ENCODE measurements around the gene GPATCH3. TPM values are rescaled to one million over a fixed set of nuclear protein-coding genes. Genes with fewer than 3 reads are reported as not detected.
A peak's percentile ranks its signal among the peaks of the same experiment; 100 is the strongest.
"Not testable (repeated sequence)": the region's sequence is repeated elsewhere in the genome, so short reads cannot be mapped to it uniquely, and the experiment has no call there.

Gene GPATCH3
- total RNA-seq, 4 donors from 2014 or later = 5.4 to 13.6 (median 10.6) TPM

DNA sequence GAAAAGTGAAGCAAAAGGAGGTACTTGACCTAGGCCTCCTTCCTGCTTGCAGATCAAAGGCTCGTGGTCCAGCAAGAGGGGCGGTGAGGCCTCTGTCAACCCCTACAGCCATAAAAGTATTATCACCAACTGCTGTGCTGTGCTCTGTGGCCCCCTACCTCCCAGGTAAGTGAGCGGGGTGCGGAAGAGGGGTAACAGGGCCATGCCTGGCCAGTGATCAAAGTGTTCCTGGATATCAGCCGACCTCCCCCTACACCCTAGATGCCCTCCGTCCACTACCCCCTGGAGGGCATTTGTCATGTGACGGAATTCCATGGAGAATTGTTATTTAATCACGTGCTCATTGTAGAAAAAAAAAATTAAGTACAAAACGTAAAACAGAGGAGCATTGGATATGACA is 47.6 kb downstream of the GPATCH3 start:
- ATAC-seq (ENCODE audit: low FRiP score) = no peak
- no peak for DNase-seq (ENCODE audit: low spot score)
- TF ChIP-seq, protein P1, sequence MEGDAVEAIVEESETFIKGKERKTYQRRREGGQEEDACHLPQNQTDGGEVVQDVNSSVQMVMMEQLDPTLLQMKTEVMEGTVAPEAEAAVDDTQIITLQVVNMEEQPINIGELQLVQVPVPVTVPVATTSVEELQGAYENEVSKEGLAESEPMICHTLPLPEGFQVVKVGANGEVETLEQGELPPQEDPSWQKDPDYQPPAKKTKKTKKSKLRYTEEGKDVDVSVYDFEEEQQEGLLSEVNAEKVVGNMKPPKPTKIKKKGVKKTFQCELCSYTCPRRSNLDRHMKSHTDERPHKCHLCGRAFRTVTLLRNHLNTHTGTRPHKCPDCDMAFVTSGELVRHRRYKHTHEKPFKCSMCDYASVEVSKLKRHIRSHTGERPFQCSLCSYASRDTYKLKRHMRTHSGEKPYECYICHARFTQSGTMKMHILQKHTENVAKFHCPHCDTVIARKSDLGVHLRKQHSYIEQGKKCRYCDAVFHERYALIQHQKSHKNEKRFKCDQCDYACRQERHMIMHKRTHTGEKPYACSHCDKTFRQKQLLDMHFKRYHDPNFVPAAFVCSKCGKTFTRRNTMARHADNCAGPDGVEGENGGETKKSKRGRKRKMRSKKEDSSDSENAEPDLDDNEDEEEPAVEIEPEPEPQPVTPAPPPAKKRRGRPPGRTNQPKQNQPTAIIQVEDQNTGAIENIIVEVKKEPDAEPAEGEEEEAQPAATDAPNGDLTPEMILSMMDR (IDR thresholded peaks at IDR 0.05) = no peak

DNA sequence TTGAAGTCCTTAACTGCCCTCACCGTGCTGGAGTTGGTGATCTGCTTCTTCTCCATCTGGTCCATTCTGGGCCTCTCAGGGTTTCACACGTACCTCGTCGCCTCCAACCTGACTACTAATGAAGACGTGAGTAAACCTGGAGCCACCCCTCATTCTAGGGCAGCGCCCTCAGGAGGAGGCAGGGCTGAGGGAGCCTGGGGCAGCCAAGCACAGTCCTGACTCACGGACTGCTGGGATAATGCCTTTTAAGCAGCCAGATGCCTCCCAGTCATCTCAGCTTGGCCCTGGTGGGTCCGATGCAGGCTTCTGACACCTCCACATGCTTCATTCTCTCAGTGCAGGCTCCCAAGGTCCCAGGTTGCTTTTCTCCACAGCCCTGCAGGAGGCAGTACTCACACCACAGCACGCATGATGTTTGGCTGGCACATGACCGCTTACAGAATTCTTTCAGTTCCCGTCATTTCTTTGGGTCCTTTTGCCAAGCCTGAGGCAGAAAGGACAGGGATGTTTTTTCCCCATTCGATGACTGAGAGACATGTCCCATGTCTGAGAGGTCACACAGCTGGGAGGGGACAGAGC is 49.1 kb downstream of the GPATCH3 start:
- DNase-seq (ENCODE audit: low spot score) = no peak
- ATAC-seq (ENCODE audit: low FRiP score) = no peak
- TF ChIP-seq, protein P1 (IDR thresholded peaks at IDR 0.05) = no peak

DNA sequence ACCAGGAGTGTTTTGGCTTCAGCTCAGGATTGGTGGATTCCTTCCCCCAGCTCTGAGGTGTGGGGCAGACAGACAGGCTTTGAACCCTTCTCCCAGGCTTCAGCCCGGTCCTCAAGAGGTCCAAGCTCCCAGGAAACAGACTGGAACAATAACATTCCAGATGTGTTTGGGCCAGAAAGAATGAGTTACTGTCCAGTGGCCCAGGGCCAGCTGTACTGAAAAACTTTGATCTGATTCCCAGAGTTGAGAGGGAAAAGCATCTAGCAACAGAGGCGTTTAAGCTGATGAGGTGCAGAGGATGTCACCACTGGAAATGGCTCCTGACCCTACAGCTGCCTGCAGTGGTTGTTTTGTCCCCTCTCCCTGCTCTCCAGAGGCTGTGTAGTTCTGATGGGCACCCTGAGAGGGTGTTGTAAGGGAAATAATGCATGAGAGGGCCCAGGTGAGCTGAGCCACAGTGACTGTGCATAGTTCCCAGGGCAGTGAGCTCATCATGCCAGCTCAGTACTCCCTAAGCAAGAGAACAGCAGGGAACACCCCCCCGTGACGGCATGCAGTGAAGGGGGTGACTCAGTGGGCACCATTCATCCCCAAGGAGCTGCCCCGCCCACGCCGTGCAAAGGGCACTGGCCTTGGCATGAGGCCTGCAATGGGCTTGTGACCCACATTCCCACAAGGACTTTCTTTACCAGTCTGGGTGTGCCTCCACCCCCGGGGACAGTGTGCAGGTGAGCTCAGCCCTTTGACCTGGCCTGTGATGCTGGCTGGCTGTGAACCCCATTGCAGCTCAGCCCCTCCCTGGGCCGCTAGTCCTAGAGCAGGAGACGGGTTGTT is 51.1 kb downstream of the GPATCH3 start:
- peak; percentile 90 for ATAC-seq (ENCODE audit: low FRiP score)
- TF ChIP-seq, protein P1 (IDR thresholded peaks at IDR 0.05) = no peak
- peak; percentile 49 for DNase-seq (ENCODE audit: low spot score)

DNA sequence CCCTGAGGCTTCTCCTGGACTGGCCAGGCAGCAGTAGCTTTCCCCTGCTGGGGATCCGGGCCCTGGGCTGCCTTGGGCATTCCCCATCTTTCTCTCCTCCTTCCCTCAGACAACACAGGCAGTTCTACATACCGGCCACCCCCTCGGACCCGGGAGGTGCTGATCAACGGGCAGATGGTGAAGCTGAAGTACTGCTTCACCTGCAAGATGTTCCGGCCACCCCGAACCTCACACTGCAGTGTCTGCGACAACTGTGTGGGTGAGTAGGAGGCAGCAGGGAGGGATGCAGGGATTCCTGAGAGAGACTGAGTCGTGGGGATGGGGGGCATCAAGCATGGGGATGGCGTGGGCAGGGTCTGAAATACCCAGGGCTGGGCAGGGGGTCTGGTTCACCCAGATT is 51.8 kb downstream of the GPATCH3 start:
- no peak for DNase-seq (ENCODE audit: low spot score)
- no peak for ATAC-seq (ENCODE audit: low FRiP score)
- TF ChIP-seq, protein P1 (IDR thresholded peaks at IDR 0.05) = no peak

DNA sequence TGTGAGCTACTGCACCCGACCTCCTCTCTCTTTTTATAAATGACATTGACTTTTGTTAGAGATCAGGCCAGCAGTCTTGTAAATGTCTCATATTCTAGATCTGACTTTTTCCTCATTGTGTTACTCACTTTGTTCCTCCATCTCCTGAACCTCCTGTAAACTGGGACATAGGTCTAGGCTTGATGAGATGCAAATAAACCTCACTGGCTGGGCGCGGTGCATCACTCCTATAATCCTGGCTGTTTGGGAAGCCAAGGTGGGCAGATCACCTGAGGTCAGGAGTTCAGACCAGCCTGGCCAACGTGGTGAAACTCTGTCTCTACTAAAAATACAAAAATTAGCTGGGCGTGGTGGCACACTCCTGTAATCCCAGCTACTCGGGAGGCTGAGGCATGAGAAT is 52.4 kb downstream of the GPATCH3 start:
- ATAC-seq (ENCODE audit: low FRiP score) = not testable (repeated sequence)

DNA sequence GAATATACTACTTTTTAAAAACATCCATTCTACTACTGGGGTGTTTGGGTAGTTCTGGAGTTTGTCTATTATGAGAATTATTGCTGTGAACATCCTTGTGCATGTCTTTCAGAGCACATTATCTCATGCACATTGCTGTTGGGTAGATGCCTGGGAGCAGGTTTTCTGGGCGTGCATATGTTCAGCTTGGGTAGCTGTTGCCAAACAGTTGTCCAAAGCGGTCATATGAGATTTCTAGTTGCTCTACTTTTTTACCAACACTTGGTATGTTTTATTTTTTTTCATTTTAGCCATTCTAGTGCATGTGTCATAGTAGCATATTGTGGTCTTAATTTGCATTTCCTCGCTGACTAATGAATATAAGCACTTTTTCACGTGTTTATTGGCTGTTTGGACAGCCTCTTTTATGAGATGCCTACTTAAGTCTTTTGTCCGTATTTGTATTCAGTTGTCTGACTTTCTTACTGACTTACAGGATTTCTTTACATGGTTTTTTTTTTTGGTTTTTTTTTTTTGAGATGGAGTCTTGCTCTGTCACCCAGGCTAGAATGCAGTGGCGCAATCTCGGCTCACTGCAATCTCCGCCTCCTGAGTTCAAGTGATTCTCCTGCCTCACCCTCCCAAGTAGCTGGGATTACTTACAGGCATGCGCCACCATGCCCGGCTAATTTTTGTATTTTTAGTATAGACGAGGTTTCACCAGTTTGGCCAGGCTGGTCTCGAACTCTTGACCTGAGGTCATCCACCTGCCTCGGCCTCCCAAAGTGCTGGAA is 55.7 kb downstream of the GPATCH3 start:
- DNase-seq (ENCODE audit: low spot score) = no peak
- TF ChIP-seq, protein P1 (IDR thresholded peaks at IDR 0.05) = no peak
- no peak for ATAC-seq (ENCODE audit: low FRiP score)

More for the DNA sequence above, 52.4 kb downstream of the GPATCH3 start:
- not testable (repeated sequence) for DNase-seq (ENCODE audit: low spot score)

Other genes with a start within 250 kb of the GPATCH3 start
- gene ARID1A, start 204.5 kb downstream of the GPATCH3 start, total RNA-seq = 10 to 100 TPM; 25.8 to 48.4 (median 40.6) TPM
- gene PIGV, start 112.5 kb downstream of the GPATCH3 start, total RNA-seq = 10 to 100 TPM in 3 of 4 donors, 1 to 10 TPM in 1; 7.9 to 17.1 (median 16.5) TPM
- 10 to 100 TPM; 27.4 to 81.1 (median 33.5) TPM for gene ZDHHC18, start 73.8 kb downstream of the GPATCH3 start, total RNA-seq
- 1 to 10 TPM in 2 of 4 donors, under 1 TPM in 1, not detected in 1; 0.38 to 4.9 (median 1.9) TPM for gene SFN, start 37.3 kb downstream of the GPATCH3 start, total RNA-seq
- gene GPN2, start 10.2 kb downstream of the GPATCH3 start, total RNA-seq = 10 to 100 TPM in 3 of 4 donors, 1 to 10 TPM in 1; 9.4 to 18.0 (median 11.0) TPM
- not detected for gene NR0B2, start 13.5 kb upstream of the GPATCH3 start, total RNA-seq
- 10 to 100 TPM; 35.5 to 53.7 (median 44.5) TPM for gene NUDC, start 21.3 kb upstream of the GPATCH3 start, total RNA-seq
- under 1 TPM in 2 of 4 donors, not detected in 2; 0.28 to 0.50 TPM for gene KDF1, start 60.0 kb upstream of the GPATCH3 start, total RNA-seq
- gene TRNP1, start 93.2 kb upstream of the GPATCH3 start, total RNA-seq = 10 to 100 TPM in 3 of 4 donors, 1 to 10 TPM in 1; 7.1 to 24.6 (median 15.2) TPM
- 10 to 100 TPM in 2 of 4 donors, 1 to 10 TPM in 2; 2.4 to 16.1 (median 10.4) TPM for gene TENT5B, start 112.4 kb upstream of the GPATCH3 start, total RNA-seq